Neutrophil (primary cell): ENCODE data around the gene PRRX2.
"Not testable (repeated sequence)": the region's sequence is repeated elsewhere in the genome, so short reads cannot be mapped to it uniquely, and the experiment has no call there.

Experiments
- H3K27ac ChIP-seq: fragments of 200-600 bp; sonication (generic); 2 replicates; pipeline ENCODE4 v1.5.1; 2016; ENCODE audit warnings: mild to moderate bottlenecking, moderate library complexity
- H3K27me3 ChIP-seq: fragments of 200-600 bp; sonication (generic); 2 replicates; pipeline ENCODE4 v1.6.0; 2016; ENCODE audit warnings: mild to moderate bottlenecking
- H3K36me3 ChIP-seq: fragments of 200-600 bp; sonication (generic); 2 replicates; pipeline ENCODE4 v1.5.1; 2017
- H3K4me1 ChIP-seq, 2 experiments: fragments of 200-600 bp in 1 of 2; sonication (generic) in 1 of 2; 1 replicate in 1 of 2; 2 replicates in 1 of 2; pipeline versions ENCODE4 v1.5.1 to v1.6.1; 2013 to 2016; ENCODE audit warnings: low read depth in 1 of 2, low read length in 1 of 2, mild to moderate bottlenecking in 1 of 2, moderate library complexity in 1 of 2; ENCODE audit not compliant: control insufficient read depth in 1 of 2, insufficient read depth in 1 of 2
- H3K4me3 ChIP-seq, 2 experiments: fragments of 200-600 bp in 1 of 2; sonication (generic) in 1 of 2; 1 replicate in 1 of 2; 2 replicates in 1 of 2; pipeline ENCODE4 v1.5.1; 2013 to 2016; ENCODE audit warnings: low read depth in 1 of 2, low read length in 1 of 2, mild to moderate bottlenecking in 1 of 2, moderate library complexity in 1 of 2
- H3K9me3 ChIP-seq: fragments of 200-600 bp; sonication (generic); 2 replicates; pipeline ENCODE4 v1.5.1; 2016
- CTCF ChIP-seq: fragments of 200-600 bp; sonication (generic); IDR thresholded peaks from 2 replicates; pipeline ENCODE4 v1.5.1; 2016; ENCODE audit warnings: antibody characterized with exemption

Gene PRRX2

GRCh38 chr9:129656795-129657390 is 8.6 kb upstream of the PRRX2 start:
- no peak overlapping the region for H3K4me3 ChIP-seq
- no peak overlapping the region for H3K27ac ChIP-seq
- H3K9me3 ChIP-seq, result no peaks in the 10 kb centered on the region
- H3K27me3 ChIP-seq, result peaks cover 62% of the 10 kb centered on the region
- H3K36me3 ChIP-seq, result no peaks in the 10 kb centered on the region
- no peak for TF ChIP-seq CTCF
- H3K4me1 ChIP-seq, result no peaks in the 10 kb centered on the region

GRCh38 chr9:129661029-129661428 is 4.4 kb upstream of the PRRX2 start:
- no peaks in the 10 kb centered on the region for H3K36me3 ChIP-seq
- H3K27ac ChIP-seq, result no peak overlapping the region
- no peak overlapping the region for H3K4me3 ChIP-seq
- peaks cover 0 to 6% of the 10 kb centered on the region in 2 experiments for H3K4me1 ChIP-seq
- no peak for TF ChIP-seq CTCF
- no peaks in the 10 kb centered on the region for H3K9me3 ChIP-seq
- H3K27me3 ChIP-seq, result peaks cover 73% of the 10 kb centered on the region

GRCh38 chr9:129662239-129662638 is 3.2 kb upstream of the PRRX2 start:
- H3K27me3 ChIP-seq, result peaks cover 85% of the 10 kb centered on the region
- H3K4me3 ChIP-seq, H3K4me1 ChIP-seq, H3K27ac ChIP-seq, H3K9me3 ChIP-seq, H3K36me3 ChIP-seq: not testable (repeated sequence)

GRCh38 chr9:129664746-129665388 is 580 bp upstream of the PRRX2 start:
- Histone ChIP-seq H3K4me1 (peaks cover 0 to 6% of the 10 kb centered on the region in 2 experiments), H3K27me3 (peaks cover 96% of the 10 kb centered on the region), H3K36me3 (no peaks in the 10 kb centered on the region), H3K27ac (no peak overlapping the region), H3K9me3 (no peaks in the 10 kb centered on the region), H3K4me3 (no peak overlapping the region)
- TF ChIP-seq CTCF, result no peak

- H3K4me1 ChIP-seq, result peaks cover 0 to 6% of the 10 kb centered on the region in 2 experiments
- H3K27ac ChIP-seq, result no peak overlapping the region
- H3K9me3 ChIP-seq, result no peaks in the 10 kb centered on the region
- no peak overlapping the region for H3K4me3 ChIP-seq
- no peaks in the 10 kb centered on the region for H3K36me3 ChIP-seq
- peaks cover 96% of the 10 kb centered on the region for H3K27me3 ChIP-seq
- TF ChIP-seq CTCF, result no peak
These were observed 520 bp downstream of the PRRX2 start for GRCh38 chr9:129665814-129666520.

GRCh38 chr9:129666575-129666974 is 1.1 kb downstream of the PRRX2 start:
- Histone ChIP-seq H3K27ac (no peak overlapping the region), H3K27me3 (peaks cover 92% of the 10 kb centered on the region), H3K9me3 (no peaks in the 10 kb centered on the region), H3K4me3 (no peak overlapping the region), H3K4me1 (peaks cover 0 to 6% of the 10 kb centered on the region in 2 experiments), H3K36me3 (no peaks in the 10 kb centered on the region)
- no peak for TF ChIP-seq CTCF
